Thyroid gland (tissue), 4 donors: Measurements from ENCODE around the gene KCNQ4. TPM values are rescaled to one million over a fixed set of nuclear protein-coding genes. Genes with fewer than 3 reads are reported as not detected.
A peak's percentile ranks its signal among the peaks of the same experiment; 100 is the strongest.

Experiments
- DNase-seq, 2 donors: peaks; one replicate each; pipeline ENCODE4 v3.0.0-alpha.2; 2019
- H3K27ac ChIP-seq, 3 donors: fragments of 200-600 bp; sonication (generic); 1 replicate in 2 of 3; 2 replicates in 1 of 3; pipeline ENCODE4 v1.5.1; 2016 to 2019; ENCODE audit warnings: mild to moderate bottlenecking in 1 of 3, moderate library complexity in 1 of 3
- H3K27me3 ChIP-seq: fragments of 200-600 bp; sonication (generic); one replicate; pipeline ENCODE4 v1.5.1; 2019
- H3K36me3 ChIP-seq, 2 donors: fragments of 200-600 bp; sonication (generic); one replicate each; pipeline ENCODE4 v1.5.1; 2016 to 2019
- H3K4me1 ChIP-seq, 2 donors: fragments of 200-600 bp; sonication (generic); one replicate each; pipeline ENCODE4 v1.5.1; 2017 to 2019
- H3K4me3 ChIP-seq, 3 donors: fragments of 200-600 bp; sonication (generic); replicated peaks in 1 of 3; 1 replicate in 2 of 3; 2 replicates in 1 of 3; pipeline ENCODE4 v1.5.1; 2016; ENCODE audit warnings: mild to moderate bottlenecking in 1 of 3
- H3K9me3 ChIP-seq: fragments of 200-600 bp; sonication (generic); one replicate; pipeline ENCODE4 v1.5.1; 2017
- CTCF ChIP-seq, 6 experiments: fragments of 200-600 bp in 3 of 6; fragments of 450-650 bp in 3 of 6; sonication (generic) in 3 of 6; IDR thresholded peaks; one replicate each; pipeline ENCODE4 v1.5.1; 2016 to 2019; ENCODE audit warnings: antibody characterized with exemption in 6 of 6, mild to moderate bottlenecking in 2 of 6, inconsistent platforms in 1 of 6, moderate library complexity in 1 of 6
- POLR2A ChIP-seq, 2 donors: fragments of 450-650 bp; IDR thresholded peaks; one replicate each; pipeline ENCODE4 v1.6.1; 2017; ENCODE audit warnings: antibody characterized with exemption in 2 of 2, mild to moderate bottlenecking in 2 of 2, moderate library complexity in 1 of 2
- WGBS, 2 donors: methylation state at CpG; one replicate each; pipeline ENCODE4 v1.1.5; 2017; 5-methylcytosine and 5-hydroxymethylcytosine counted together
- intact Hi-C: fragments of 100-400 bp; cut with DNase I; formaldehyde crosslinking; loops from one replicate; pipeline ENCODE4 v1.15.1; 2023
- total RNA-seq, 4 donors: library from RNA; depleted of rRNA; stranded (reverse); fragments of >200 nt; gene quantifications; one replicate each; pipeline ENCODE4 v1.2.3, GENCODE V29; 2016

Gene KCNQ4
- total RNA-seq, 4 donors from 2014 or later, result 0.11 to 1.1 (median 0.40) TPM

GRCh38 chr1:40856116-40856515 lies 72.5 kb downstream of the KCNQ4 start:
- Histone ChIP-seq H3K4me3 (no peak overlapping the region), H3K36me3 (no peaks in the 10 kb centered on the region), H3K9me3 (no peaks in the 10 kb centered on the region), H3K27me3 (no peaks in the 10 kb centered on the region), H3K27ac (no peak overlapping the region), H3K4me1 (peaks cover 5 to 6% of the 10 kb centered on the region in 2 donors)
- WGBS, 2 donors, result 83 to 87% methylated on average over 3 of the region's 3 CpGs
- DNase-seq, result no peak
- intact Hi-C loops, result loop anchor here (10.0 kb wide), 1 partner anchor 81 kb away; no protein-coding TSS in a partner anchor
- TF ChIP-seq POLR2A (IDR thresholded peaks at IDR 0.05) (no peak), CTCF (IDR thresholded peaks at IDR 0.05) (no peak)

- H3K27me3 ChIP-seq, result no peaks in the 10 kb centered on the region
- H3K4me1 ChIP-seq, result peaks cover 6 to 9% of the 10 kb centered on the region in 2 donors
- H3K4me3 ChIP-seq, result no peak overlapping the region
- H3K9me3 ChIP-seq, result no peaks in the 10 kb centered on the region
- no peaks in the 10 kb centered on the region for H3K36me3 ChIP-seq
- no peak for DNase-seq
- intact Hi-C loops, result loop anchor here (10.0 kb wide), 1 partner anchor 82 kb away; no protein-coding TSS in a partner anchor
- H3K27ac ChIP-seq, result no peak overlapping the region
- 91 to 92% methylated on average over 9 of the region's 9 CpGs for WGBS, 2 donors
- TF ChIP-seq CTCF (IDR thresholded peaks at IDR 0.05), result no peak
These were observed 73.2 kb downstream of the KCNQ4 start for GRCh38 chr1:40856656-40857302.

GRCh38 chr1:40857737-40858136 lies 74.2 kb downstream of the KCNQ4 start:
- WGBS, 2 donors, result 53 to 66% methylated on average over 2 of the region's 2 CpGs
- H3K36me3 ChIP-seq, result no peaks in the 10 kb centered on the region
- no peak overlapping the region for H3K27ac ChIP-seq
- no peak overlapping the region for H3K4me3 ChIP-seq
- TF ChIP-seq POLR2A (IDR thresholded peaks at IDR 0.05), result no peak
- TF ChIP-seq CTCF (IDR thresholded peaks at IDR 0.05), result no peak
- no peaks in the 10 kb centered on the region for H3K9me3 ChIP-seq
- intact Hi-C loops, result loop anchor here (10.0 kb wide), 1 partner anchor 83 kb away; no protein-coding TSS in a partner anchor
- peak; percentile 77 to 79 for DNase-seq
- H3K4me1 ChIP-seq, result peaks cover 9 to 11% of the 10 kb centered on the region in 2 donors
- no peaks in the 10 kb centered on the region for H3K27me3 ChIP-seq

- 94 to 95% methylated on average over 4 of the region's 4 CpGs for WGBS, 2 donors
- Histone ChIP-seq H3K4me1 (peaks cover 12 to 13% of the 10 kb centered on the region in 2 donors), H3K36me3 (no peaks in the 10 kb centered on the region), H3K27me3 (no peaks in the 10 kb centered on the region), H3K27ac (no peak overlapping the region), H3K4me3 (no peak overlapping the region), H3K9me3 (no peaks in the 10 kb centered on the region)
- no peak for DNase-seq
- intact Hi-C loops, result loop anchor here (10.0 kb wide), 1 partner anchor 84 kb away; no protein-coding TSS in a partner anchor
- TF ChIP-seq CTCF (IDR thresholded peaks at IDR 0.05) (no peak), POLR2A (IDR thresholded peaks at IDR 0.05) (no peak)
These were observed 75.3 kb downstream of the KCNQ4 start for GRCh38 chr1:40858856-40859416.

GRCh38 chr1:40860706-40861223 lies 77.2 kb downstream of the KCNQ4 start:
- H3K27ac ChIP-seq, result peak overlapping the region in 1 of 3 donors; percentile 46
- H3K36me3 ChIP-seq, result no peaks in the 10 kb centered on the region
- H3K27me3 ChIP-seq, result no peaks in the 10 kb centered on the region
- no peak for TF ChIP-seq CTCF (IDR thresholded peaks at IDR 0.05)
- TF ChIP-seq POLR2A (IDR thresholded peaks at IDR 0.05), result no peak
- 55 to 58% methylated on average over 8 to 10 of the region's 10 CpGs for WGBS, 2 donors
- intact Hi-C loops, result no loop called here
- H3K4me1 ChIP-seq, result peaks cover 12 to 13% of the 10 kb centered on the region in 2 donors
- DNase-seq, result no peak
- no peaks in the 10 kb centered on the region for H3K9me3 ChIP-seq
- peak overlapping the region in 1 of 3 donors; percentile 61 for H3K4me3 ChIP-seq
